ENCODE data around the gene ALPK3. TPM values are rescaled to one million over a fixed set of nuclear protein-coding genes. Genes with fewer than 3 reads are reported as not detected.
"Not testable (repeated sequence)": the region's sequence is repeated elsewhere in the genome, so short reads cannot be mapped to it uniquely, and the experiment has no call there.

ALPK3 gene
- polyA plus RNA-seq, 1 donor from 2014 or later: not detected

DNA sequence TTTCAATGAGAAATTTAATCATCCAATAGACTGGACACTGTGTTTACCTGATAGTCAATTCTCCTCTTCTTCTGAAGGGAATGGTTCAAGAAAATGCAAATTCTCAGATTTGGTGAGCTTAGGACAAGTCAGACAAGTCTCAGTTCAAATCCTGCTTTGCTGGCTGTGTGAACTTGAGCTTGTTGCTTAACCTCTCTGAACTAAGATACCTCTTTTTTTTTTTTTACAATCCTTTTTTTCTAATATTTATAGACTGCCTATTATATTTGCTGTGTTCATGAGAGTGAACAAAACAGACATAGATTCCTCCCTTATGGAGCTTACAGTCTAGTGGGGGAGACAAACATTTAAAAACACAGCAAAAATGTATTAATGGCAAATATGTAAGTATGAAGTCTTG, 59.1 kb downstream of the ALPK3 start:
- H3K9me2 ChIP-seq (ENCODE audit: insufficient read depth, low read length): no peaks in the 10 kb centered on the region
- no peak overlapping the region for H3K4me3 ChIP-seq (ENCODE audit: low read length)
- H3F3A ChIP-seq (ENCODE audit: insufficient read depth, low read length, poor library complexity, severe bottlenecking): no peaks in the 10 kb centered on the region
- no peak overlapping the region for H3K9ac ChIP-seq (ENCODE audit: low read length)
- TF ChIP-seq SMC3 (conservative IDR thresholded peaks at IDR 0.05; ENCODE audit: poor library complexity): no peak
- no peak for TF ChIP-seq POLR2AphosphoS5 (IDR thresholded peaks at IDR 0.05)
- TF ChIP-seq, protein P1, sequence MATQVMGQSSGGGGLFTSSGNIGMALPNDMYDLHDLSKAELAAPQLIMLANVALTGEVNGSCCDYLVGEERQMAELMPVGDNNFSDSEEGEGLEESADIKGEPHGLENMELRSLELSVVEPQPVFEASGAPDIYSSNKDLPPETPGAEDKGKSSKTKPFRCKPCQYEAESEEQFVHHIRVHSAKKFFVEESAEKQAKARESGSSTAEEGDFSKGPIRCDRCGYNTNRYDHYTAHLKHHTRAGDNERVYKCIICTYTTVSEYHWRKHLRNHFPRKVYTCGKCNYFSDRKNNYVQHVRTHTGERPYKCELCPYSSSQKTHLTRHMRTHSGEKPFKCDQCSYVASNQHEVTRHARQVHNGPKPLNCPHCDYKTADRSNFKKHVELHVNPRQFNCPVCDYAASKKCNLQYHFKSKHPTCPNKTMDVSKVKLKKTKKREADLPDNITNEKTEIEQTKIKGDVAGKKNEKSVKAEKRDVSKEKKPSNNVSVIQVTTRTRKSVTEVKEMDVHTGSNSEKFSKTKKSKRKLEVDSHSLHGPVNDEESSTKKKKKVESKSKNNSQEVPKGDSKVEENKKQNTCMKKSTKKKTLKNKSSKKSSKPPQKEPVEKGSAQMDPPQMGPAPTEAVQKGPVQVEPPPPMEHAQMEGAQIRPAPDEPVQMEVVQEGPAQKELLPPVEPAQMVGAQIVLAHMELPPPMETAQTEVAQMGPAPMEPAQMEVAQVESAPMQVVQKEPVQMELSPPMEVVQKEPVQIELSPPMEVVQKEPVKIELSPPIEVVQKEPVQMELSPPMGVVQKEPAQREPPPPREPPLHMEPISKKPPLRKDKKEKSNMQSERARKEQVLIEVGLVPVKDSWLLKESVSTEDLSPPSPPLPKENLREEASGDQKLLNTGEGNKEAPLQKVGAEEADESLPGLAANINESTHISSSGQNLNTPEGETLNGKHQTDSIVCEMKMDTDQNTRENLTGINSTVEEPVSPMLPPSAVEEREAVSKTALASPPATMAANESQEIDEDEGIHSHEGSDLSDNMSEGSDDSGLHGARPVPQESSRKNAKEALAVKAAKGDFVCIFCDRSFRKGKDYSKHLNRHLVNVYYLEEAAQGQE (IDR thresholded peaks at IDR 0.05; ENCODE audit: borderline replicate concordance): no peak
- H2AFZ ChIP-seq (ENCODE audit: low read depth, low read length): no peak overlapping the region
- H3K27me3 ChIP-seq (ENCODE audit: insufficient read depth, low read depth, low read length): no peaks in the 10 kb centered on the region
- no peak overlapping the region for H3K27ac ChIP-seq (ENCODE audit: low read length)
- no peaks in the 10 kb centered on the region for H3K9me3 ChIP-seq (ENCODE audit: low read length)
- no peaks in the 10 kb centered on the region for H3K79me2 ChIP-seq (replicated peaks; ENCODE audit: insufficient read depth, low read length)
- no peaks in the 10 kb centered on the region for H4K20me1 ChIP-seq (ENCODE audit: insufficient read depth)
- H3K36me3 ChIP-seq (ENCODE audit: insufficient read depth, low read length): no peaks in the 10 kb centered on the region
- no peak overlapping the region for H3K4me2 ChIP-seq (ENCODE audit: low read length)

GRCh38 chr15:84877701-84878100, 60.5 kb downstream of the ALPK3 start:
- not testable (repeated sequence) for H3K4me2 ChIP-seq (ENCODE audit: low read length); H3K9me3 ChIP-seq (ENCODE audit: low read length); H3K36me3 ChIP-seq (ENCODE audit: insufficient read depth, low read length); H3K27me3 ChIP-seq (ENCODE audit: insufficient read depth, low read depth, low read length); H3K4me3 ChIP-seq (ENCODE audit: low read length); H3K9me2 ChIP-seq (ENCODE audit: insufficient read depth, low read length); H2AFZ ChIP-seq (ENCODE audit: low read depth, low read length); H4K20me1 ChIP-seq (ENCODE audit: insufficient read depth); H3F3A ChIP-seq (ENCODE audit: insufficient read depth, low read length, poor library complexity, severe bottlenecking); H3K79me2 ChIP-seq (replicated peaks; ENCODE audit: insufficient read depth, low read length); H3K9ac ChIP-seq (ENCODE audit: low read length); H3K27ac ChIP-seq (ENCODE audit: low read length)

GRCh38 chr15:84878504-84878903, 61.3 kb downstream of the ALPK3 start:
- Histone ChIP-seq H3K4me2 (ENCODE audit: low read length) (no peak overlapping the region), H2AFZ (ENCODE audit: low read depth, low read length) (no peak overlapping the region)
- TF ChIP-seq EZH2 (IDR thresholded peaks at IDR 0.05; ENCODE audit: borderline replicate concordance, insufficient read depth, low read length, poor library complexity, severe bottlenecking) (no peak), CTCF (IDR thresholded peaks at IDR 0.05; ENCODE audit: poor library complexity, severe bottlenecking) (peak; percentile 11)

More at GRCh38 chr15:84878504-84878903, 61.3 kb downstream of the ALPK3 start:
- Histone ChIP-seq H3F3A (ENCODE audit: insufficient read depth, low read length, poor library complexity, severe bottlenecking) (no peaks in the 10 kb centered on the region), H3K9me3 (ENCODE audit: low read length) (no peaks in the 10 kb centered on the region), H3K9me2 (ENCODE audit: insufficient read depth, low read length) (no peaks in the 10 kb centered on the region), H4K20me1 (ENCODE audit: insufficient read depth) (no peaks in the 10 kb centered on the region), H3K9ac (ENCODE audit: low read length) (no peak overlapping the region), H3K27ac (ENCODE audit: low read length) (no peak overlapping the region), H3K79me2 (replicated peaks; ENCODE audit: insufficient read depth, low read length) (no peaks in the 10 kb centered on the region), H3K27me3 (ENCODE audit: insufficient read depth, low read depth, low read length) (no peaks in the 10 kb centered on the region), H3K36me3 (ENCODE audit: insufficient read depth, low read length) (no peaks in the 10 kb centered on the region), H3K4me3 (ENCODE audit: low read length) (no peak overlapping the region)
